Tibial nerve (tissue), 4 donors: ENCODE data around the gene MCOLN2.

Source experiments
- CTCF ChIP-seq, 5 experiments: fragments of 200-600 bp in 3 of 5; fragments of 450-650 bp in 2 of 5; sonication (generic) in 3 of 5; IDR thresholded peaks; one replicate each; pipeline ENCODE4 v1.5.1; 2016 to 2019; ENCODE audit warnings: antibody characterized with exemption in 5 of 5, mild to moderate bottlenecking in 3 of 5, moderate library complexity in 2 of 5
- EP300 ChIP-seq, 2 donors: sonication (generic); formaldehyde crosslinking; IDR thresholded peaks; one replicate each; pipeline ENCODE4 v1.6.1; 2017; ENCODE audit warnings: antibody characterized with exemption in 2 of 2, mild to moderate bottlenecking in 1 of 2
- POLR2A ChIP-seq, 2 donors: fragments of 450-650 bp; IDR thresholded peaks; one replicate each; pipeline ENCODE4 v1.6.1; 2017; ENCODE audit warnings: antibody characterized with exemption in 2 of 2, mild to moderate bottlenecking in 2 of 2, moderate library complexity in 2 of 2

GRCh38 chr1:84888753-84889152 is 108.2 kb downstream of the MCOLN2 start:
- no peak for TF ChIP-seq CTCF (IDR thresholded peaks at IDR 0.05)
- TF ChIP-seq POLR2A (IDR thresholded peaks at IDR 0.05): no peak
- no peak for TF ChIP-seq EP300 (IDR thresholded peaks at IDR 0.05)
